K562 (cell line): ENCODE data around the gene KCTD13. TPM values are rescaled to one million over a fixed set of nuclear protein-coding genes. Genes with fewer than 3 reads are reported as not detected.

Experiments
- ATAC-seq: fragments of 200-7000 bp; cut with Tn5 transposase; 3 replicates; pipeline ENCODE4 v1.9.1; 2020; ENCODE audit warnings: moderate library complexity
- BruUV-seq: library from RNA; stranded (reverse); fragments of 400-500 nt; replicated peaks from 2 replicates; lab custom pipeline; 2021; lab: Mats Ljungman, UMichigan
- CTCF ChIA-PET: fragments of 300-600 bp; formaldehyde crosslinking; extraction: SDS; loops from one replicate; lab custom pipeline; 2021; ENCODE audit warnings: low intra/inter-chr PET ratio; lab: Yijun Ruan, JAX
- POLR2A ChIA-PET: fragments of 300-600, 350-650 bp; sonication (Branson Sonifier 250); formaldehyde crosslinking; extraction: SDS; loops from one replicate; lab custom pipeline; 2021; ENCODE audit warnings: antibody characterized with exemption, inconsistent platforms; lab: Yijun Ruan, JAX
- DNase-seq, 4 experiments: peaks; one replicate each; pipeline versions ENCODE4 v3.0.0 to v3.0.0-alpha.2; 2011 to 2018; ENCODE audit warnings: low spot score in 3 of 4, mixed read lengths in 3 of 4; ENCODE audit errors: extremely low read depth in 1 of 4
- FAIRE-seq: peaks from 2 replicates; lab custom pipeline; 2011; peaks lifted over from hg19 to GRCh38; lab: Jason Lieb, UNC
- H2AFZ ChIP-seq: 2 replicates; pipeline ENCODE4 v1.6.0; 2011; ENCODE audit warnings: low read depth, low read length, control low read depth, inconsistent platforms
- H3K27ac ChIP-seq: fragments of 200-600 bp; 3 replicates; pipeline ENCODE4 v1.8.0; 2011; ENCODE audit warnings: low read depth, mild to moderate bottlenecking, control low read depth, inconsistent platforms, low read length, moderate library complexity, mixed read lengths; ENCODE audit errors: extremely low read depth
- H3K27me3 ChIP-seq, 2 experiments: fragments of 300-600 bp in 1 of 2; 2 replicates in 1 of 2; 3 replicates in 1 of 2; pipeline versions ENCODE4 v1.6.0 to v1.8.0; 2011; ENCODE audit warnings: inconsistent platforms in 2 of 2, low read length in 2 of 2, mild to moderate bottlenecking in 1 of 2, mixed read lengths in 1 of 2, moderate library complexity in 1 of 2; ENCODE audit not compliant: control insufficient read depth in 2 of 2, insufficient read depth in 2 of 2
- H3K36me3 ChIP-seq: fragments of 300-600 bp; 3 replicates; pipeline ENCODE4 v1.8.0; 2011; ENCODE audit warnings: mild to moderate bottlenecking, low read length, inconsistent platforms; ENCODE audit not compliant: control insufficient read depth, insufficient read depth
- H3K4me1 ChIP-seq, 2 experiments: fragments of 200-600 bp in 1 of 2; replicated peaks in 1 of 2; 2 replicates in 1 of 2; 3 replicates in 1 of 2; pipeline versions ENCODE4 v1.5.1 to v1.8.0; 2011; ENCODE audit warnings: inconsistent platforms in 2 of 2, low read length in 2 of 2, mild to moderate bottlenecking in 1 of 2, mixed read lengths in 1 of 2, moderate library complexity in 1 of 2; ENCODE audit not compliant: control insufficient read depth in 2 of 2, insufficient read depth in 2 of 2
- H3K4me2 ChIP-seq: 2 replicates; pipeline ENCODE4 v1.6.1; 2011; ENCODE audit warnings: low read length, control low read depth, inconsistent platforms, mixed read lengths; ENCODE audit not compliant: insufficient read depth
- H3K4me3 ChIP-seq: fragments of 200-600 bp; sonication (generic), shearing (Covaris generic); 2 replicates; pipeline ENCODE4 v1.5.1; 2016; ENCODE audit warnings: control low read depth, inconsistent platforms
- H3K79me2 ChIP-seq: fragments of 200-600 bp; 3 replicates; pipeline ENCODE4 v1.8.0; 2011; ENCODE audit warnings: low read length, inconsistent platforms; ENCODE audit not compliant: control insufficient read depth, insufficient read depth
- H3K9ac ChIP-seq, 2 experiments: 2 replicates each; pipeline versions ENCODE4 v1.6.0 to v1.6.1; 2011; ENCODE audit warnings: low read depth in 2 of 2, low read length in 2 of 2, control low read depth in 1 of 2, inconsistent platforms in 1 of 2, mild to moderate bottlenecking in 1 of 2, mixed read lengths in 1 of 2; ENCODE audit not compliant: insufficient read depth in 1 of 2
- H3K9me1 ChIP-seq: one replicate; pipeline ENCODE4 v1.6.0; 2011; ENCODE audit warnings: inconsistent platforms, mild to moderate bottlenecking, low read length, moderate library complexity; ENCODE audit not compliant: control insufficient read depth, insufficient read depth
- H3K9me3 ChIP-seq: replicated peaks from 2 replicates; pipeline ENCODE4 v1.5.1; 2011; ENCODE audit warnings: low read depth, low read length, inconsistent platforms; ENCODE audit not compliant: control insufficient read depth, insufficient read depth
- H4K20me1 ChIP-seq: replicated peaks from 2 replicates; pipeline ENCODE4 v1.6.1; 2011; ENCODE audit warnings: low read length, inconsistent platforms, mixed read lengths; ENCODE audit not compliant: control insufficient read depth, insufficient read depth
- POLR2G ChIP-seq: fragments of 200-400 bp; formaldehyde crosslinking; IDR thresholded peaks from 2 replicates; pipeline ENCODE4 v1.6.1; 2017; ENCODE audit warnings: low read depth, mild to moderate bottlenecking, antibody characterized with exemption, low read length, moderate library complexity
- TRIM24 ChIP-seq, 2 experiments: fragments of 450-650 bp; IDR thresholded peaks; 2 replicates each; pipeline ENCODE4 v1.6.1; 2016
- ZNF134 ChIP-seq: fragments of 250-450 bp; sonication (Bioruptor Pico); conservative IDR thresholded peaks from 2 replicates; pipeline ENCODE4 v1.4.0; 2020
- ZNF263 ChIP-seq: sonication (generic); formaldehyde crosslinking; IDR thresholded peaks from 2 replicates; pipeline ENCODE4 v1.8.0; 2022; ENCODE audit warnings: mild to moderate bottlenecking, missing genetic modification reagents, borderline replicate concordance
- WGBS: fragments of 100-300 bp; shearing (Covaris generic); methylation state at CpG from one replicate; pipeline ENCODE4 v1.1.6; 2016; ENCODE audit warnings: low coverage, mixed read lengths; ENCODE audit not compliant: insufficient coverage; ENCODE audit errors: missing lambda C conversion rate; 5-methylcytosine and 5-hydroxymethylcytosine counted together
- in situ Hi-C: fragments of 300-500 bp; cut with MboI; formaldehyde crosslinking; loops from 4 replicates; pipeline ENCODE4 v1.15.0; 2018; ENCODE audit warnings: inconsistent platforms, mixed read lengths
- intact Hi-C: fragments of 100-400 bp; cut with micrococcal nuclease; formaldehyde crosslinking; loops from 2 replicates; pipeline ENCODE4 v1.14.2; 2022
- polyA plus RNA-seq, 8 experiments: library from polyadenylated mRNA; depleted of rRNA in 4 of 8; stranded (reverse) in 5 of 8; unstranded in 3 of 8; fragments of >200 nt; fragmentation: Nextera tagmentation in 2 of 8; fragmentation: Illumina TruSeq in 1 of 8; extraction: Ambion mirVana in 2 of 8; extraction: Trizol in 1 of 8; gene quantifications; 2 replicates each; pipeline versions ENCODE4 v1.2.1 to v1.2.3, GENCODE V29; 2011 to 2014; ENCODE audit warnings: inconsistent platforms in 1 of 8, missing spikeins in 1 of 8
- total RNA-seq, 7 experiments: library from RNA; depleted of rRNA in 6 of 7; stranded (reverse); fragments of >200 nt in 6 of 7; fragmentation: Illumina TruSeq in 2 of 7; extraction: Trizol in 2 of 7; gene quantifications; 2 replicates each; pipeline versions ENCODE4 v1.2.1 to v1.2.3, GENCODE V29; 2011 to 2021; ENCODE audit warnings: low replicate concordance in 1 of 7

The KCTD13 gene
- total and polyA plus RNA-seq, 9 of the 15 experiments (the other 6 are each of a cell fraction or from before 2014, with no cell fraction given), result 1.0 to 20.6 (median 9.8) TPM

DNA sequence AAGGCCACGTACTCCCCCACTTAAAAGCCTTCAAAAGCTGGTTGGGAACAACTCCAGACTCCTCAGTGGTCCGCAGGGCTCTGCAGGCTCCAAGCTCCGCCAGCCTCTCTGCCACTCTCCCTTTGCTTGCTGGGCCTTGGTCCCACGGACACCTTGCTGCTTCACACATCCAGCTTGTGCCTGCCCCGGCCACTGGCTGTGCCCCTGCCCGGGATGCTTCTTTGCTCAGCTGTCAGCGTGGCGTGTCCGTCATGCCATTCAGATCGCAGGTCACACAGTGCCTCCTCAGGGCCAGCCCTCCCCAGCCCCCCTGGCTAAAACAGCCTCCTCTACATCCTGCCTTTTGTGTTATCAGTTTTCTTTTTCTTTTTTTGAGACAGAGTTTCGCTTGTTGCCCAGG is 13.9 kb downstream of the KCTD13 start (continued):
- TF ChIP-seq ZNF134 (CRISPR knock-in tag), result no peak

DNA sequence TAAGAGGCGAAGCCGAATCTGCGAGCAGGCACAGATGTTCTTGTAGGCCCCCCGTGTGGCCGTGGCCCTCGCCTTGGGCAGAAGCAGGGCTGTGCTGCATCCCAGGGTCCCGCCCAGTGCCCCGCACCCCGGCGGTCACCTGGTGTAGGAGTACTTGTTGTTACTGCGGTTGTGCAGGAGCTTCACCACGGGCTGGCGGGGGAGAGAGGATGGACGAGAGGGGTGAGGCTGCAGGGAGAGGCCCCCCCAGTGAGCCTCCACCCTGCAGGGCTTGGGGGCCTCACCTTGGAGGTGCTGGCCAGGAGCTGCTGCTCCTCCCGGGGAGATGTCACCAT is 14.4 kb downstream of the KCTD13 start:
- DNase-seq, result no peak
- no peak overlapping the region for H3K27ac ChIP-seq
- no peaks in the 10 kb centered on the region for H3K79me2 ChIP-seq
- TF ChIP-seq POLR2G (peak; percentile 39; the same call in 1 of the 2 replicates), TRIM24 (IDR thresholded peaks at IDR 0.05) (no peak), ZNF263 (CRISPR knock-in tag) (peak; percentile 9; the same call in 1 of the 2 replicates)
- H4K20me1 ChIP-seq, result no peaks in the 10 kb centered on the region
- H3K4me2 ChIP-seq, result no peak overlapping the region
- no TSS peak for BruUV-seq
- H3K27me3 ChIP-seq, result no peaks in the 10 kb centered on the region
- intact Hi-C loops (no loop called here), in situ Hi-C loops (no loop called here)
- no peak for FAIRE-seq
- 66% methylated on average over 8 of the region's 15 CpGs for WGBS
- ATAC-seq, result peak; percentile 28
- no peaks in the 10 kb centered on the region for H3K9me3 ChIP-seq
- no peaks in the 10 kb centered on the region for H3K9me1 ChIP-seq
- H3K36me3 ChIP-seq, result peaks cover 8% of the 10 kb centered on the region; the same call in 2 of the 3 replicates
- H3K4me3 ChIP-seq, result no peak overlapping the region
- ChIA-PET CTCF (interaction anchor here (0.6 kb wide), 1 partner anchor 108 kb away, joined by 4 read pairs; no protein-coding TSS in a partner anchor), POLR2A (interaction anchor here (1.1 to 1.3 kb wide), 2 partner anchors 10 to 12 kb away, joined by 5 read pairs; partner anchors contain the start of genes ASPHD1 and SEZ6L2)
- peaks cover 0 to 14% of the 10 kb centered on the region in 2 experiments; a peak in 2 of 5 replicates for H3K4me1 ChIP-seq
- H2AFZ ChIP-seq, result no peak overlapping the region
- peak overlapping the region in 1 of 2 experiments; percentile 68; a peak in 2 of 4 replicates for H3K9ac ChIP-seq
